Suprapubic skin (tissue), 4 donors: ENCODE measurements around the gene C11orf42. TPM values are rescaled to one million over a fixed set of nuclear protein-coding genes. Genes with fewer than 3 reads are reported as not detected.
"Not testable (repeated sequence)": the region's sequence is repeated elsewhere in the genome, so short reads cannot be mapped to it uniquely, and the experiment has no call there.

Source experiments
- DNase-seq, 2 donors: peaks; one replicate each; pipeline ENCODE4 v3.0.0-alpha.2; 2019; ENCODE audit warnings: low spot score in 2 of 2
- H3K27ac ChIP-seq: fragments of 200-600 bp; sonication (generic); one replicate; pipeline ENCODE4 v1.5.1; 2019
- H3K27me3 ChIP-seq: fragments of 200-600 bp; sonication (generic); one replicate; pipeline ENCODE4 v1.5.1; 2019
- H3K36me3 ChIP-seq: fragments of 200-600 bp; sonication (generic); one replicate; pipeline ENCODE4 v1.5.1; 2019
- H3K4me1 ChIP-seq: fragments of 200-600 bp; sonication (generic); one replicate; pipeline ENCODE4 v1.5.1; 2019
- H3K4me3 ChIP-seq: fragments of 200-600 bp; sonication (generic); one replicate; pipeline ENCODE4 v1.5.1; 2019; ENCODE audit warnings: mild to moderate bottlenecking
- H3K9me3 ChIP-seq: fragments of 200-600 bp; sonication (generic); one replicate; pipeline ENCODE4 v1.5.1; 2019
- CTCF ChIP-seq, 2 donors: fragments of 200-600 bp in 1 of 2; fragments of 450-650 bp in 1 of 2; sonication (generic) in 1 of 2; IDR thresholded peaks; one replicate each; pipeline ENCODE4 v1.5.1; 2016 to 2019; ENCODE audit warnings: antibody characterized with exemption in 2 of 2, mild to moderate bottlenecking in 1 of 2, moderate library complexity in 1 of 2
- EP300 ChIP-seq: sonication (generic); formaldehyde crosslinking; IDR thresholded peaks from one replicate; pipeline ENCODE4 v1.6.1; 2017; ENCODE audit warnings: antibody characterized with exemption
- POLR2A ChIP-seq, 2 donors: fragments of 450-650 bp; IDR thresholded peaks; one replicate each; pipeline ENCODE4 v1.6.1; 2017; ENCODE audit warnings: antibody characterized with exemption in 2 of 2, mild to moderate bottlenecking in 2 of 2, moderate library complexity in 2 of 2
- POLR2AphosphoS5 ChIP-seq, 3 donors: sonication (generic); formaldehyde crosslinking; IDR thresholded peaks; one replicate each; pipeline ENCODE4 v1.6.1; 2017; ENCODE audit warnings: antibody characterized with exemption in 3 of 3
- WGBS: methylation state at CpG from one replicate; pipeline ENCODE4 v1.1.5; 2018; 5-methylcytosine and 5-hydroxymethylcytosine counted together
- total RNA-seq, 4 donors: library from RNA; depleted of rRNA; stranded (reverse); fragments of >200 nt; gene quantifications; one replicate each; pipeline ENCODE4 v1.1.0, GENCODE V29; 2016

C11orf42 gene
- total RNA-seq, 4 donors from 2014 or later, result not detected

- Histone ChIP-seq H3K27ac (no peak overlapping the region), H3K9me3 (no peaks in the 10 kb centered on the region), H3K27me3 (no peaks in the 10 kb centered on the region), H3K36me3 (no peaks in the 10 kb centered on the region), H3K4me3 (no peak overlapping the region), H3K4me1 (peaks cover 15% of the 10 kb centered on the region)
- DNase-seq, result no peak
- whole genome bisulfite sequencing, result 69% methylated on average over 2 of the region's 2 CpGs
- TF ChIP-seq POLR2AphosphoS5 (IDR thresholded peaks at IDR 0.05), result no peak
- no peak for TF ChIP-seq CTCF (IDR thresholded peaks at IDR 0.05)
- no peak for TF ChIP-seq POLR2A (IDR thresholded peaks at IDR 0.05)
- TF ChIP-seq EP300, result no peak
Measured at GRCh38 chr11:6245536-6245935, 40.2 kb downstream of the C11orf42 start.

- no peak for DNase-seq
- TF ChIP-seq CTCF (IDR thresholded peaks at IDR 0.05) (no peak), POLR2AphosphoS5 (IDR thresholded peaks at IDR 0.05) (no peak), POLR2A (IDR thresholded peaks at IDR 0.05) (no peak), EP300 (no peak)
- Histone ChIP-seq H3K4me1 (peaks cover 23% of the 10 kb centered on the region), H3K27ac (no peak overlapping the region), H3K9me3 (no peaks in the 10 kb centered on the region), H3K36me3 (no peaks in the 10 kb centered on the region), H3K4me3 (no peak overlapping the region), H3K27me3 (no peaks in the 10 kb centered on the region)
- 65% methylated on average over 1 of the region's 1 CpG for WGBS
Measured at GRCh38 chr11:6248248-6248647, 42.9 kb downstream of the C11orf42 start.

- H3K27me3 ChIP-seq, H3K36me3 ChIP-seq, H3K4me3 ChIP-seq, DNase-seq, H3K9me3 ChIP-seq: not testable (repeated sequence)
- Histone ChIP-seq H3K27ac (peak overlapping the region; percentile 5), H3K4me1 (peaks cover 23% of the 10 kb centered on the region)
- 89% methylated on average over 3 of the region's 3 CpGs for WGBS
Measured at GRCh38 chr11:6248897-6249296, 43.5 kb downstream of the C11orf42 start.

GRCh38 chr11:6249770-6250555, 44.6 kb downstream of the C11orf42 start:
- 14% methylated on average over 3 of the region's 3 CpGs for WGBS
- no peak overlapping the region for H3K4me3 ChIP-seq
- peaks cover 23% of the 10 kb centered on the region for H3K4me1 ChIP-seq
- H3K9me3 ChIP-seq, result no peaks in the 10 kb centered on the region
- no peaks in the 10 kb centered on the region for H3K36me3 ChIP-seq
- peak in 1 of 2 donors; percentile 75 for DNase-seq
- no peaks in the 10 kb centered on the region for H3K27me3 ChIP-seq
- TF ChIP-seq POLR2AphosphoS5 (IDR thresholded peaks at IDR 0.05) (no peak), CTCF (IDR thresholded peaks at IDR 0.05) (no peak), POLR2A (IDR thresholded peaks at IDR 0.05) (no peak), EP300 (no peak)
- no peak overlapping the region for H3K27ac ChIP-seq

GRCh38 chr11:6251120-6251733, 45.9 kb downstream of the C11orf42 start:
- peak; percentile 64 to 70 for TF ChIP-seq CTCF (IDR thresholded peaks at IDR 0.05)
- no peak for TF ChIP-seq POLR2A (IDR thresholded peaks at IDR 0.05)
- Histone ChIP-seq H3K36me3 (no peaks in the 10 kb centered on the region), H3K4me3 (no peak overlapping the region), H3K27me3 (no peaks in the 10 kb centered on the region), H3K9me3 (no peaks in the 10 kb centered on the region), H3K27ac (no peak overlapping the region), H3K4me1 (peaks cover 23% of the 10 kb centered on the region)
- WGBS, result 63% methylated on average over 6 of the region's 6 CpGs
- no peak for DNase-seq
